ENCODE data around the gene LYZL6. TPM values are rescaled to one million over a fixed set of nuclear protein-coding genes. Genes with fewer than 3 reads are reported as not detected.

The LYZL6 gene
- polyA plus RNA-seq, 1 donor (not counting 4 experiments of a cell fraction or from before 2014, with no cell fraction given), result not detected

DNA sequence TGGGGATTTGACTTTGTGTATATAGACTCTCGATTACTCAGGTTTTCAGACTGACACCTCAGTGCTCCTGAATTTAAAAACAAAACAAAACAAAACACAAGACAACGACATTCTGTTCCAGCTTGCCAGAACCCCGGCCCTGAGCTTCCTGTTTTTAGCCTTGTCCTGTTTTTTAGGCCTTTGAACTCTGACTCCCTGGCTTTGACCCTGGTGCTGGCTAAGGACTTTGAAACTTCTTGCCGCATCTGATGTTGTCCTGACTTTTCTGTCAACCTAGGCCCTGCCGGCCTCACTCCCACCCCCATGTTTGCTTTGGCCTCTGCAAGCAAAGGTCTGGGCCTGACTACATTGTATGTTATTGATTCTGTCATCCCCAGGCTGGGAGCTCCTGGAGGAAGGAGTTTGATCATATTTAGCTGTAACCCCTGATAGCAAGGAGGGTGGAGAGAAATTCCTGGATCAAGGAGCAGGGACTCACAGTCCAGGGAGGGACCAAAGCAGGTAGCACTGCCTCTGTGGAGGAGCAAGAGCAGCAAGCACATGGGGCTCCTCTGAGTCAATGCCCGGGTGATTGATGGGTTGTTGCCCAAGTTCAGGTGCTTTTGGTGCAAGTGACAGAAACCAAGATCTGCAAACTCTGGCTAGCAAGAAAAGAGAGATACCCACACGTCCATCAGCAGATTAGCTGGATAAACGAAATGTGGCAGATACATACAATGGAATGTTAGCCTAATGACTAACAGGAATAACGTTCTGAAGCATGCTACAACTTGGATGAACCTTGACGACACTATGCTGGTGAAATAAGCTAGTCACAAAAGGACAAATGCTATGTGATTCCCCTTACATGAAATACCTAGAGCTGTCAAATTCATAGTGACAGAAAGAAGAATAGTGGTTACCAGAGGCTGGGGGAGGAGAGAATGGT is 30.1 kb upstream of the LYZL6 start:
- dilution Hi-C loops (cut with MboI; ENCODE audit: extremely low pct_ligation_motif_present, low sequenced_read_pairs), result no loop called here
- Histone ChIP-seq H3K9ac (ENCODE audit: control insufficient read depth, extremely low read depth, insufficient read depth, low read length) (no peak overlapping the region), H3K9me3 (ENCODE audit: control insufficient read depth, low read depth, low read length) (no peaks in the 10 kb centered on the region), H3K36me3 (ENCODE audit: control insufficient read depth in 2 of 2, extremely low read depth in 1 of 2, insufficient read depth in 2 of 2, low read length in 2 of 2) (no peaks in the 10 kb centered on the region), H3K27ac (ENCODE audit: control insufficient read depth, insufficient read depth, low read length) (peak overlapping the region; percentile 18), H3K4me2 (ENCODE audit: control insufficient read depth, extremely low read depth, insufficient read depth, low read depth, low read length) (peak overlapping the region; percentile 60), H3K27me3 (ENCODE audit: control insufficient read depth, extremely low read depth, insufficient read depth, low read length) (no peaks in the 10 kb centered on the region), H3K9me1 (ENCODE audit: control insufficient read depth, extremely low read depth, insufficient read depth, low read length) (no peaks in the 10 kb centered on the region), H4K20me1 (ENCODE audit: control insufficient read depth, extremely low read depth, insufficient read depth, low read length) (no peaks in the 10 kb centered on the region), H3K4me3 (ENCODE audit: control insufficient read depth in 2 of 3, extremely low read depth in 1 of 3, insufficient read depth in 2 of 3, low read depth in 1 of 3, low read length in 3 of 3) (no peak overlapping the region), H3K4me1 (ENCODE audit: control insufficient read depth, extremely low read depth, insufficient read depth, low read length) (peaks cover 18% of the 10 kb centered on the region), H2AFZ (ENCODE audit: control insufficient read depth, low read length) (peak overlapping the region; percentile 38), H3K79me2 (ENCODE audit: control insufficient read depth, insufficient read depth, low read length) (no peaks in the 10 kb centered on the region)
- TF ChIP-seq, protein P1, sequence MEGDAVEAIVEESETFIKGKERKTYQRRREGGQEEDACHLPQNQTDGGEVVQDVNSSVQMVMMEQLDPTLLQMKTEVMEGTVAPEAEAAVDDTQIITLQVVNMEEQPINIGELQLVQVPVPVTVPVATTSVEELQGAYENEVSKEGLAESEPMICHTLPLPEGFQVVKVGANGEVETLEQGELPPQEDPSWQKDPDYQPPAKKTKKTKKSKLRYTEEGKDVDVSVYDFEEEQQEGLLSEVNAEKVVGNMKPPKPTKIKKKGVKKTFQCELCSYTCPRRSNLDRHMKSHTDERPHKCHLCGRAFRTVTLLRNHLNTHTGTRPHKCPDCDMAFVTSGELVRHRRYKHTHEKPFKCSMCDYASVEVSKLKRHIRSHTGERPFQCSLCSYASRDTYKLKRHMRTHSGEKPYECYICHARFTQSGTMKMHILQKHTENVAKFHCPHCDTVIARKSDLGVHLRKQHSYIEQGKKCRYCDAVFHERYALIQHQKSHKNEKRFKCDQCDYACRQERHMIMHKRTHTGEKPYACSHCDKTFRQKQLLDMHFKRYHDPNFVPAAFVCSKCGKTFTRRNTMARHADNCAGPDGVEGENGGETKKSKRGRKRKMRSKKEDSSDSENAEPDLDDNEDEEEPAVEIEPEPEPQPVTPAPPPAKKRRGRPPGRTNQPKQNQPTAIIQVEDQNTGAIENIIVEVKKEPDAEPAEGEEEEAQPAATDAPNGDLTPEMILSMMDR (optimal IDR thresholded peaks at IDR 0.05 in 1 of 3, IDR thresholded peaks at IDR 0.05 in 1 of 3, conservative IDR thresholded peaks at IDR 0.05 in 1 of 3; ENCODE audit: extremely low read depth in 1 of 3, insufficient read depth in 2 of 3, low read length in 3 of 3), result no peak
- TF ChIP-seq EZH2 (IDR thresholded peaks at IDR 0.05; ENCODE audit: low read length), result no peak
- DNase-seq (ENCODE audit: low read depth, low spot score), result peak; percentile 11
- no peak for FAIRE-seq

DNA sequence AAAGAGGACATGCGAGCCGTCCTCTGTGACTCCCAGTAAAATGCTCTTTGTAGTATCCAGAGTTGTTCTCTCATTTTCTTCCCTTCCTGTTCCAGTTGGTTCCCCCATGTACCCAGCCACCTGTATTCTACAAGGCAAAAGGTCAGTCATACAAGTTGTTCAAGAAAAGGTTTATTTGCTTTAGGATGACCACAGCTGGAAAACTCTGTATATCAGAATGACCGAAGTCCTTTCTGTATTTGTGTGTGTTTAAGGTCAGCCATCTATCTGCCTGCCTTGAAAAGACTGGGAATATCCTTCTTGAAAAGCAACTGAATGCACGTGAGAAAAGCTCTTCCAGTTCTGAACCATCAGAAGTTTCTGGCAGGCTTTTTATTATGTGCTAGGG is 29.4 kb upstream of the LYZL6 start:
- Histone ChIP-seq H3K4me1 (ENCODE audit: control insufficient read depth, extremely low read depth, insufficient read depth, low read length) (peaks cover 18% of the 10 kb centered on the region), H3K79me2 (ENCODE audit: control insufficient read depth, insufficient read depth, low read length) (no peaks in the 10 kb centered on the region), H2AFZ (ENCODE audit: control insufficient read depth, low read length) (no peak overlapping the region), H4K20me1 (ENCODE audit: control insufficient read depth, extremely low read depth, insufficient read depth, low read length) (no peaks in the 10 kb centered on the region), H3K9me1 (ENCODE audit: control insufficient read depth, extremely low read depth, insufficient read depth, low read length) (no peaks in the 10 kb centered on the region), H3K36me3 (ENCODE audit: control insufficient read depth in 2 of 2, extremely low read depth in 1 of 2, insufficient read depth in 2 of 2, low read length in 2 of 2) (no peaks in the 10 kb centered on the region), H3K4me3 (ENCODE audit: control insufficient read depth in 2 of 3, extremely low read depth in 1 of 3, insufficient read depth in 2 of 3, low read depth in 1 of 3, low read length in 3 of 3) (no peak overlapping the region), H3K27ac (ENCODE audit: control insufficient read depth, insufficient read depth, low read length) (no peak overlapping the region), H3K27me3 (ENCODE audit: control insufficient read depth, extremely low read depth, insufficient read depth, low read length) (no peaks in the 10 kb centered on the region), H3K4me2 (ENCODE audit: control insufficient read depth, extremely low read depth, insufficient read depth, low read depth, low read length) (peak overlapping the region; percentile 60), H3K9me3 (ENCODE audit: control insufficient read depth, low read depth, low read length) (no peaks in the 10 kb centered on the region), H3K9ac (ENCODE audit: control insufficient read depth, extremely low read depth, insufficient read depth, low read length) (no peak overlapping the region)
- TF ChIP-seq, protein P1 (optimal IDR thresholded peaks at IDR 0.05 in 1 of 3, IDR thresholded peaks at IDR 0.05 in 1 of 3, conservative IDR thresholded peaks at IDR 0.05 in 1 of 3; ENCODE audit: extremely low read depth in 1 of 3, insufficient read depth in 2 of 3, low read length in 3 of 3), result no peak
- no peak for TF ChIP-seq EZH2 (IDR thresholded peaks at IDR 0.05; ENCODE audit: low read length)
- FAIRE-seq (no peak), DNase-seq (ENCODE audit: low read depth, low spot score) (no peak)
- dilution Hi-C loops (cut with MboI; ENCODE audit: extremely low pct_ligation_motif_present, low sequenced_read_pairs), result no loop called here
